Measurements from ENCODE around the gene ATP13A4.

Gene ATP13A4, protein sequence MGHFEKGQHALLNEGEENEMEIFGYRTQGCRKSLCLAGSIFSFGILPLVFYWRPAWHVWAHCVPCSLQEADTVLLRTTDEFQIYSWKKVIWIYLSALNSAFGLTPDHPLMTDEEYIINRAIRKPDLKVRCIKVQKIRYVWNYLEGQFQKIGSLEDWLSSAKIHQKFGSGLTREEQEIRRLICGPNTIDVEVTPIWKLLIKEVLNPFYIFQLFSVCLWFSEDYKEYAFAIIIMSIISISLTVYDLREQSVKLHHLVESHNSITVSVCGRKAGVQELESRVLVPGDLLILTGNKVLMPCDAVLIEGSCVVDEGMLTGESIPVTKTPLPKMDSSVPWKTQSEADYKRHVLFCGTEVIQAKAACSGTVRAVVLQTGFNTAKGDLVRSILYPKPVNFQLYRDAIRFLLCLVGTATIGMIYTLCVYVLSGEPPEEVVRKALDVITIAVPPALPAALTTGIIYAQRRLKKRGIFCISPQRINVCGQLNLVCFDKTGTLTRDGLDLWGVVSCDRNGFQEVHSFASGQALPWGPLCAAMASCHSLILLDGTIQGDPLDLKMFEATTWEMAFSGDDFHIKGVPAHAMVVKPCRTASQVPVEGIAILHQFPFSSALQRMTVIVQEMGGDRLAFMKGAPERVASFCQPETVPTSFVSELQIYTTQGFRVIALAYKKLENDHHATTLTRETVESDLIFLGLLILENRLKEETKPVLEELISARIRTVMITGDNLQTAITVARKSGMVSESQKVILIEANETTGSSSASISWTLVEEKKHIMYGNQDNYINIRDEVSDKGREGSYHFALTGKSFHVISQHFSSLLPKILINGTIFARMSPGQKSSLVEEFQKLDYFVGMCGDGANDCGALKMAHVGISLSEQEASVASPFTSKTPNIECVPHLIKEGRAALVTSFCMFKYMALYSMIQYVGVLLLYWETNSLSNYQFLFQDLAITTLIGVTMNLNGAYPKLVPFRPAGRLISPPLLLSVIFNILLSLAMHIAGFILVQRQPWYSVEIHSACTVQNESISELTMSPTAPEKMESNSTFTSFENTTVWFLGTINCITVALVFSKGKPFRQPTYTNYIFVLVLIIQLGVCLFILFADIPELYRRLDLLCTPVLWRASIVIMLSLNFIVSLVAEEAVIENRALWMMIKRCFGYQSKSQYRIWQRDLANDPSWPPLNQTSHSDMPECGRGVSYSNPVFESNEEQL

DNA sequence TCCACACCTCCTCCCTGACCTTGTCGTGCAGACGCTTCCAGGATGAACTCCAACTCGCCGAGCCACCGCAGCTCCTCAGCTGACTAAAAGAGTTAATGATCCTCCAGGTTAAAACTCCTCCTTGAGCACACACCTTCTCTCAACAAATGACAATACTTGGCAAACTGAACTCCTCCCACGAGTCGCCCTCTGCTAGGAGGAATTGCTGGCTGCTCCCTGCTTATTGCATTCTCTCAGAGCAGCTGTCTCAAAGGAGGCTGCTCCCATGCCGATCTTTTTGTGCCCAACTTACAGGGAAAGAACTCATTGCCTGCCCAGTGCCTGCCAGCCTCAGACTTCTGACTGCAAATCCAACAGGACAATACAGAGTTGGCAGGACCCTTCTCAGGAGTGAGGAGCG is at the start of gene ATP13A4:
Gene ATP13A4 (minus strand): TSS at position 85 of the 400 bp plus-strand sequence. CDS start 96 bp downstream, outside the sequence.
- no peak for FAIRE-seq

DNA sequence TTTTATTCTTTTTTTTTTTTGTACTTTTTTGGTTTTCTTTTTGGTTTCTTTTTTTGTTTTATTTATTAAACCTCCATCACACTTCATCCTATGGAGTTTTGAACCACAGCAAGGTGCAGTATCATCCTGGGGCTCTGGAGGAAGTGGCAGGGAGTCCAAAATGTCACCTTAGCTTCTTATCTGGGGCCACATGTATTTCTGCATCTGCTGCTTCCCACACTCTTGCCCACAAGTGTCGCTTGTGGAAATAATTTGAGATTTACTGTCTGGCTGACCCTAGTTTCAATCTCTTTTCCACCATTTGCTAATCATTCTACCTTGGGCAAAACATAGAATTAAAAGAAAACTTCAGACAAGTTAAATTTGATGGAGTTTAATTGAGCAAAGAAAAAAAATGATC is 44.7 kb upstream of the ATP13A4 start:
- FAIRE-seq = no peak

DNA sequence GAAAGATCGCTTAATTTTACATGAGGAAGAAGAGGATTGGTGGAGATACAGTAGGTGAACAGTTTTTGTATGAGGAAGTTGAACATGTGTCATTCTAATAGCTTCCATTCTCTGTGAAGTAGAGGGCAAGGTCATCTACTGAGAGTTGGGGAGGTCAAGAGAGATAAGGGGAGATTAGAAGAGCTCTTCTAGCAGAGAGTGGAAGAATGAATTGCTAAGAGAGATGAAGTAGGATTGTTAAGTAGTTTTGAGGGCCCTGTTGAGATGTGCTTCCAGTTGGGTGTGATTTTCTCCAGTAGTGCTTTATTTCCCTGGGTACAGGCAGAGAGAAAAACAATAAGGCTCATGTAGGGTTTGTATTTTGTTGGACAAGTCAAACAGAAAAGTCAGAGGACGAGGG is 43.5 kb upstream of the ATP13A4 start:
- FAIRE-seq = no peak

DNA sequence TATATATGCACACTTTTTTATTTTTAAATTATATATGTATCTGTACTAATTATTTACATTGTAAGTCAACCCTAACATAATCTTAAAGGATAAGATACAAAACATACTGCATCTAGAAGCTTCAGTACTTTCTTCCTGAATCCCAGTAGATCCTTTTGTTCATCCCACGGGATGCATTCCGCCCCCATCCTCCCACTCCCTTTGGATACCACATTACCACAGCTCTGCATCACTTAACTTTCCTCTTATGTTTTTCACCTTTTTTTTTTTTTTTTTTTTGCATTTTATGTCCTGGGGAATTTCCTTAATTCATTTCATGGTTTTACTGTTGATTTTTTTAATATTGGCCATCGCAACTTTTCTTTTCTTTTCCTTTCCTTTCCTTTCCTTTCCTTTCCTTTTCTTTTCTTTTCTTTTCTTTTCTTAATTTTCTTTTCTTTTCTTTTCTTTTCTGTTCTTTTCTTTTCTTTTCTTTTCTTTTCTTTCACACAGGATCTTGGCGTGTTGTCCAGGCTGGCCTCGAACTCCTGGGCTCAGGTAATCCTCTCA is 41.3 kb upstream of the ATP13A4 start:
- no peak for FAIRE-seq

DNA sequence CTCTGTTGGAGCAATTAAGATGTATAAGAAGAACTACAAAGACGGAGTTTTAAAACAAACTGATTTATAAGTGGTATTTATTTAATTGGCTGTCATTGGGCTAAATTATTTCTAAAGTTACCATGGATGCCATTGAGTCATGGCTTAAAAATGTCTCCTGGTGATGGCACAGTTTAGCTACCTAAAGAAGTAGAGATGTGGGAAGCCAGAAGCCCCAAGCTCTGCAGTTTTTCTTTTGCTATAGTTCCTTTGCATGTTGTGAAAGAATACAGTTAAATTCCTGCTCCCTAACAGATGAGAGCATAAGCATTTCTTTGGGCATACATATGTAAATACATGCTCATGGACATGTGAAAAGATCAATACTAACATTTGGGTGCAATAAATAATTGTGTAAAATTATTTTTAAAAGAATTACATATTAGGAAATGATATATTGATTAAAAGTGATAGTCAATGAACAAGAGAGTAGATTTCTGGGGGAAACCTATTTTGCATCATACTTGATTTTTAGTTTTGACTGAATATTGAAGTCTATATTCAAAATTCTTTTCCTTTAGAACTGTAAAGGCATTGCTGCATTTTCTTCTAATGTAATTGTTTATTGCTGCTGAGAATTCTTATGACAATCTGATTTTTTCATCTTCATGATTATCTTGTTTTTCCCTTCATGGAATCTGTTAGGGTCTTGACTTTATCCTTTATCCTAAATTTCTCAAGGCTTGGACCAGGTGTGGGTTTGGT is 40.4 kb upstream of the ATP13A4 start:
- no peak for FAIRE-seq

DNA sequence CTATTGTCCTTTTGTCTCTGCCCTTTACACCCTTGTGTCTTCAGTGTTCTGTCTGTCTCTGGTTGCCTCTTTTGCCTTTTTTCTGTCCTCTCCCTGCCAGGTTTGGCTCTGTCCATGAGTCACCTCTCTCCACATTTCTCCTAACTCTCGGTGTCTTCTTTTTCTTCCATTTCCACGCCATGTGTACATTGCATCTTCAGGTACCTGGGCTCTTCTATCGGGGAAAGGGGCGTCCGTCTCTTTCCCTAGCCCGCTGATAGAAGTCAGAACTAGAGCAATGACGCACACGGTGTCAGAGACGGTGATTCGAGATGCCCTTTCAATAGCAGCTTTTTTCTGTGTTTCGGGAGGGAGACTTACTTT is 39.0 kb upstream of the ATP13A4 start:
- FAIRE-seq = no peak

DNA sequence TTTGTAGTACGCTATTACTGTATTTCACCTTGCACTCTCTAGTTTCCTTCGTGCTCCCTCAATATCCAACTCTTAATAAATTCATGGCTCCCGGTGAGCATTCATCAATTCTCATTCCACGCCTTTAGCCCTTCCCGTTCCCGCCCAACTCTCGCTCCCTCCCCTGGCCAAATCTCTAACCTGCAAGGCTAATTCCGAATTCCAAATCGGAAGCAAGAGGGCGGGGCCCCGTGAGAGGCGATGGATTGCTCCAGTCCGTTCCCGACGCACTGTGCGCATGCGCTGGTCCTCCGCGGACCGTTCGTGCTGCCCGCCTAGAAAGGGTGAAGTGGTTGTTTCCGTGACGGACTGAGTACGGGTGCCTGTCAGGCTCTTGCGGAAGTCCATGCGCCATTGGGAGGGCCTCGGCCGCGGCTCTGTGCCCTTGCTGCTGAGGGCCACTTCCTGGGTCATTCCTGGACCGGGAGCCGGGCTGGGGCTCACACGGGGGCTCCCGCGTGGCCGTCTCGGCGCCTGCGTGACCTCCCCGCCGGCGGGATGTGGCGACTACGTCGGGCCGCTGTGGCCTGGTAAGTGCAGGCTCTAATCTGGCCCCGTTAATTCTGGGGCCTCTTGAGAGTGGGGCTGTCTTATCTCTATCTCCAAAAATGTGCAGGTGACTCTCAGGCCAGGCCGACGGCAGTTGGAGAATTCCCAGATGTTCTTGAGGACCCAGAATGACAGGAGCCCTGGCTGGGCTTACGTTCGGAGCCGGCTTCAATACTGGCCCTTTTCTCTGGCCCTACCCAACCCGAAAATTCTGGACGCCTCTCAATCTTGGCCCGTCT is 38.4 kb upstream of the ATP13A4 start, which contains the start of gene OPA1:
Gene OPA1 (plus strand): TSS at position 368 of the 827 bp plus-strand sequence. CDS start 170 bp downstream, at position 538.
- FAIRE-seq = peak; percentile 87

DNA sequence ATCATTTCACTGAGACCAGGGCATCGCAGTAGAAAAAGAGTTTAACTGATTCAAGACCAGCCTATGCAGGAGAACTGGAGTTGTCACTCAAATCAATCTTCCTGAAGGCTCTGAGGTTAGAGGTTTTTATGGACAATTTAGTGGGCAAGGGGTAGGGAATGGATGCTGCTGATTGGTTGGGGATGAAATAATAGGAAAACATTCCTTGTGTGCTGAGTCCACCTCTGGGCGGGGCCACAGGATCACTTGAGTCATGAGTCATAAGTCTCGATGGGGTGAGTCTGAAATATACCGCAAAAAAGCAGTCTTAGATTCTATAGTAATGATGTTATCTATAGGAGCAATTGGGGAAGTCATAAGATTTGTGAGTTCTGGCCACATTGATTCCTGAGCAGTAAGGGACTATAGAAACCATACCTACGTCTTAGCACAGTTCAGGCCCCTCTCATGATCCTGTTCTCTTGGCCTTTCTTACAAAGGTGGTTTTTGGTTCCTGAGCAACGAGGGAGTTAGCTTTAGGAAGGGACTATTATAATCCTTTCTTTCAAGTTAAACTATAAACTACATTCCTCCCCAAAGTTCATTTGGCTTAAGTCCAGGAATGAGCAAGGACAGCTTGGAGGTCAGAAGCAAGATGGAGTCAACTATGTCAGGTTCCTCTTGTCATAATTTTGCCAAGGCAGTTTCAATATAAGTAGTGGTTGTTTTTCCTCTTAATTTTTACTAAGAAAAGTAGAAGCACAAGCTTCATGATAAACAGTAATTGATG is 35.6 kb upstream of the ATP13A4 start:
- no peak for FAIRE-seq

DNA sequence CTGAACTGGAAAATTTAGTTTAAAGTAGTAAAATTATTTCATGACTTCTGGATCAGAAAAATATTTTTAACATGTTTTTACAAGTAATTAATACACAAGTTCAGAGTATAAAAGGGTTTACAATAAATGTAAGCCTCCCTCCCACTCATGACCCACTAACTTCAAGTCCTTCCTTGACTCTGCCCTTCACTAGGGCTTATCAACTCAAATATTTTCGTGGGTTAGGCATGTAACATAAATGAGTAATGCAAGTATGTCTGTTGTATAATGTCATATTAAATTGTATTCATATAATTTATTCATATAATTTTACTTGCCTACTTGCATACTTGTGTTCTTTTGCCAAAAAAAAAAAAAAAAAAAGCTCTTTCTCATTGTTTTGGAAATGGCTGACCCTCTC is 34.9 kb upstream of the ATP13A4 start:
- FAIRE-seq = no peak

DNA sequence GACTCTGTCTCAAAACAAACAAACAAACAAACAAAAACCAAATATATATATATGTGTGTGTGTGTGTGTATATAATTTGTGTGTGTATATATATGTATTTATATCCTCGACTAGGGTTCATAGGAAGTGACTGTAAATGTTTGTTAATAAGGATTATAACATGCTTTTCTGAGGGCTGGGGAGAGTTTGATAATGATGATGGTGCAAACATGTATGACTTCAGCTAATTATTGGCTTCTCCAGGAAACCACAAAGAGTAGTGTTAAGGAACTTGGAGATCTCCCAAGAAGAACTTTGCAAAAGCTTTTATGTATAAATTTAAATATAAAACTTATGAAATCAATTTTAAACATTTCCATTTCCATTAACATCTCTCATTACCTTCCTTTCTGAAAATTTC is 34.4 kb upstream of the ATP13A4 start:
- FAIRE-seq = no peak

DNA sequence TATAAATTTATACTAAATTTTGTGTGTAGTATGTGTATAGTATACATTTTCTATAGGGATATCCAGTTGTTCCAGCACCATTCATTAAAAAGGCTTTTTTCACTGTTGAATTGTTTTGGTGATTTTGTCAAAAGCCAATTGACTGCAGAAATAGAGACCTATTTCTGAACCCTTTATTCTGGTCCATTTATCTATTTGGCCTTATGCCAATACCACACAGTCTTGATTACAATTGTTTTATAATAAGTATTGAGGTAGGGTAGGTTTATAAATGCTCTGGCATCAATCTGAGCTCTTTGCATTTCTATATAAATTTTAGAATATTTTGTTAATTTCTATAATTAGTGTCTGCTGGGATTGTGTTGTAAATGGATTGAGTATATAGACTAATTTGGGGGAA is 31.8 kb upstream of the ATP13A4 start:
- FAIRE-seq = no peak

DNA sequence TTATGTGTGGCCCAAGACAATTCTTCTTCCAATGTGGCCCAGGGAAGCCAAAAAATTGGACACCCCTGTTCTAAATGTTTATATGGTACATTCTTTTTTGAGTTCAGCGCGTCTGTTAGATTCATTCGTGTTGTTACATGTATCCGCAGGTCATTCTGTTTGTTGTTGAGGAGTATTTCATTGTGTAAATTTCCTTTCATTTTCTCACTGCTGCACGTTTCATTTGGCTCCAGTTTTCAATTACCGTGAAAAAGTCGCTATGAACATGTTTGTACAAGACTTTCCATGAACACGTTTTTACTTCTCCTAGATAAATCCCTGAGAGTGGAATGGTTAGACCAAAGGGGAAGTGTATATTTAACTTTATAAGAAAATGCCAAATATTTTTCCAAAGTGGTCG is 30.8 kb upstream of the ATP13A4 start:
- no peak for FAIRE-seq

DNA sequence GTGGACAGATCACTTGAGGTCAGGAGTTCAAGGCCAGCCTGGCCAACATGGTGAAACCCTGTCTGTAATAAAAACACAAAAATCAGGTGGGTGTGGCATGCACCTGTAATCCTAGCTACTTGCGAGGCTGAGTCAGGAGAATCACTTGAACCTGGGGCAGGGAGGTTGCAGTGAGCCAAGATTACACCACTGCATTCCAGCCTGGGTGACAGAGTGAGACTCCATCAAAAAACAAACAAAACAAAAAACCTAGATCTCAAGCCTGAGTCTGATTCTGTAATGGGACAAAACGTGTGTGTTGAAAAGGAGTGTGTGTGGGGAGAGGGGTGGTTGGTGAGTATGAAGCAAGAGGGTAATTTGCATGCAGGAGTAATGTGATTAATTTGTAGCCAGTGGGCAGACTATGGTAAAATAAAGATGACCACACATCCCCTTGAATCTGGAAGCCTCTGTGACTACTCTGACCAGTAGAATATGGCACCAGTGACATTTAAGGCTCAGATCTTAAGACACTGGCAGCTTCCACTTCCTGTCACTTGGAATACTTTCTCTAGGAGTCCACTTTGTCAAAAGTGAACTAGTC is 19.9 kb upstream of the ATP13A4 start:
- FAIRE-seq = no peak

DNA sequence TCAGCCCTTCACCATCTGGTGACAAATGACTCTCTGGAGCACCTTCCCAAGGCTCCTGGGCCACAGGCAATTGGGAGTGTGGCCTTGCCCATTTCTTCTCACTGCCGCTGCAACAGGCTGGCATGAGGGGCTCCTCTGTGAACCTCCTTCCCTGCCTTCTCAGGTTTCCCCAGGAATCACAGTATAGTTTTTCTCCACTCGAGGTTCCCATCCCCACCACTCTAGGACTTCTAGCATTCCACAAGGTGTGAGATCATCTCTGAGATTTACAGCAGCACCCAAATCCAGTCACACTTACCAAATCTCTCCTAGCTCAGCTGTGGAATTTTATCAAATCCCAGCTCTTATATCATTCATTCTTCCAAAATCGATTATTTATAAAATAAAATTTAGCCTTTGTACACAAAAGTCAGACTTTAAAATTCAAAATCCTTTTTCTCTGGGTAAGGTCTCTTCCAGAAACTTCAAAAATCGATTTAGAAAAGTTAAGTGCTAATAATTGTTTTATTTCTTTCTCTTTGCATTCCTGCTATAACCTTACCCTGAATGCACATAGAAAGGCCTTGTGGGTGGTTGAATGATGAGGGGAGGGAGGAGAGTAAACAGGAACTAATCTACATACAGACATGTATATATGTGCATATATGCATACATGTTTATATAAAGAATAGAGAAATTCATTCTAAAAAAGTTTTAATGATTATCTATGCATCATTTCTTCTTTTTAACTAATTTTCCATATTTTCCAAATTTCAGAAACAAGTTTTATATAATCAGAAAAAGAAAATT is 18.9 kb upstream of the ATP13A4 start:
- no peak for FAIRE-seq

DNA sequence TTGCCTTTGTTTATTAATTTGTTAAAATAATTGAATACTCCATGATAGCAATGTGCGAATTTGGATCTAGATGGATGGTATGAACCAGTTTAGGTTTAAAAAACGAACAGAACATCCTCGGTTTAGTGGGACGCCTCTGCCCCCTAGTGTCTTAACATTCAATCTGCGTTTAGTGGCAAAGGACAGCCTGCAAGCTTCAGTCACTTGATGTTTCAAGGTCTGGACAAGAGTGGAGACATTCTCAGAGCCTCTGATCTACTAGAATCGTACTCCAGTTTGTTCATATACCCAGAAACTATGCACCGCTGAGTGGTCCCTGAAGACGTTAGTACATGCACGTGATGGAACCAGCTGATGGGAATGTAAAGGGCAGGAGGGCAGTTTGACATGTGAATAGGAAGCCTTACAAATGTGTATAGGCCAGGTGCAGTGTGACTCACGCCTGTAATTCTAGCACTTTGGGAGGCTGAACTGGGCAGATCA is 17.8 kb upstream of the ATP13A4 start:
- FAIRE-seq = peak; percentile 94

DNA sequence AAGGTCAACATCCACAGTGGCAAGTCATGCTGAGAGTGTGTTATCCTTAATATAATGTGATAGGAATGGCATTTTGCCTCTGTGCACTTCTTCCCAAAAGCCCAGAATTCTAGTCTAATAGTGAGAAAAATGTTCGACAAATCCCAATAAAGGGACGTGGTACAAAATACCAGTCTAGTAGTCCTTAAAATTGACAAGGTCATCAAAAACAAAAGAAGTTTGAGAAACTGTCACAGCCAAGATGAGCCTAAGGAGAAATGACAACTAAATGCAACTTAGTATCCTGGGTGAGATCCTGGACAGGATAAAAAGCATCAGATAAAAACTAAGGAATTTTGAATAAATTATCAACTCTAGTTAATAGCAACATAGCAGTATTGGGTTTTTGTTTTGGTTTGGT is 14.4 kb upstream of the ATP13A4 start:
- no peak for FAIRE-seq

DNA sequence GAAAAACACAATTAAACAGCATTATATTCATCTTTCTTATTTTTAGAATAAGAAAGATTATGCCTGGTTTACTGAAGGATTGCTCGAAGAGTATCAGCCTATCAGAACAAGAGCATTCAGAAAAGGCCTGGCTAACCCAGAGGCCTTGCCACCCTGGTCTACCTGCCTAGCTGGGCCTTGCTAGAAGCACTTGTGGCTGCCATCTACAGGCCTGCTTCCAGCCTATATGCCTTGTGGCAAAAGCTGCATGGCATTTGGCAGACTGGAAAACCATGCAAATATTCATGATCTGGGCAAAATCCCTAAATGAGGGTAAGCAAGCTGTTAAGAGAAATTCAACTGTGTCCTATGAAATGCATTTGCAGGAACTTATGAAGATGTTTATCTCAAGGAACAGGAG is 9.3 kb upstream of the ATP13A4 start:
- no peak for FAIRE-seq

DNA sequence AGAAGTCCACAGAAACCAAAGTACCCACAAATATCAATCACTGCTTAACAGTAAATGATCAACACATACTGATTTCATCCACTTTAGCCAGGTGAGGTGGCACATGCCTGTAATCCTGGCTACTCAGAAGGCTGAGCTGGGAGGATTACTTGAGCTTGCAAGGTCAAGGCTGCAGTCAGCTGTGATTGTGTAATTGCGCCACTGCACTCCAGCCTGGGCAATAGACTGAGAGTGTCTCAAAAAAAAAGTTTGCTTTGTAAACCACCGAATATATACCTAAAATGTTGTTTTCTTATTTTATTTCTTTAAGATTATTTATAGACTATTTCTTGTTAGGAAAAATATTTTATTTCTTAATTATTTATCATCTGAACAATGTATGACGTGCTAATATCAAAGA is 8.7 kb upstream of the ATP13A4 start:
- no peak for FAIRE-seq

DNA sequence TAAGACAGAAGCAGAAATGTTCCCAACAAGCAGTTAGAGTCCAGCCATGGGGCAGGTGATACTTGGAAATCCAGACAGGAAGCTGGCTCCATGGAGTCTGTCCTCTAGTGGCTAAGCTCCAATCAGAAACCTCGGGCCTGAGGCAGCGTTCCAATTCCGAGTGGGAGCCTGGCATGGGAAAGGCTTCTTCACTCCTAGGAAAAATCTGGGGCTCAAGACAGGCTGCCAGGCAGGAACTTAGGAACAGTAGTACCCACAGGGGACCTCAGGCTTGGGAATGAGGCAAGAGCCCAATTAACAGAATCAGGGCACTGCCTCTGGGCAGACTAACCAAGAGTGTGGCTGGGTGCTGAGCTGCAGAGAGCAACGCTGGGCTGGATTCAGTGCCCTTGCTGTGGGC is 6.2 kb upstream of the ATP13A4 start:
- FAIRE-seq = no peak
